H54 (cell line): ENCODE measurements around the gene MTHFR.

ENCODE experiments used
- DNase-seq: peaks from one replicate; pipeline ENCODE4 v3.0.0; 2011; ENCODE audit warnings: low spot score, mixed read lengths; ENCODE audit not compliant: insufficient read length
- FAIRE-seq: peaks from 3 replicates; lab custom pipeline; 2011; peaks lifted over from hg19 to GRCh38; lab: Jason Lieb, UNC
- POLR2A ChIP-seq: IDR thresholded peaks from 2 replicates; pipeline ENCODE4 v1.6.1; 2011; ENCODE audit warnings: low read depth, mild to moderate bottlenecking, low read length

Gene MTHFR

DNA sequence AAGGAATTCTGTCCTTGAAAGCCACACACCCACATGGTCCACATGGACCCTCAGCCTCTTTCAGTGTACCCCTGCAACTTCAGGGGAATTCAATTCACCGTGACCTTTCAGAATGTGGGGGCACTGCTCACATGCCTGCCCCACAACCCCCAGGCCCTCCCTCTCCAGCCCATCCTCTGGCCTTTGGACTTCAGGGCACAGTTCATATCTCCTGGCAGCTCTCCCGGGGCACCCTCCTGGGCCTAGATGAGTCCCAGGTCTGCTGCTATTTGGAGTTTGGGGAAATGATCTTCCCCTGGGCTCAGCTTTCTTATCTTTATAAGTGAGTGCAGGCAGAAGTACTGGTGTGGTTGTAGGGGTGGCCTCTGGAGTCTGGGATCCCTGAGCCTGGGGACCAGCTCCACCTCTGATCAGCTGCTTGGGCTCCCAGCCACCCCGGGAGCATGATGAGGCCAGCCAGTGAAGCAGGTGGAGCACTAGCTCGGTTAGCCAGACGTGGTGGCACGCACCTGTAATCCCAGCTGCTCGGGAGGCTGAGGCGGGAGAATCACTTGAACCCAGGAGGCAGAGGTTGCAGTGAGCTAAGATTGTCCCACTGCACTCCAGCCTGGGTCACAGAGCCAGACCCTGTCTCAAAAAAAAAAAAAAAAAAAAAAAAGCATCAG is 28.0 kb downstream of the MTHFR start:
- TF ChIP-seq POLR2A = no peak
- no peak for FAIRE-seq
- no peak for DNase-seq

DNA sequence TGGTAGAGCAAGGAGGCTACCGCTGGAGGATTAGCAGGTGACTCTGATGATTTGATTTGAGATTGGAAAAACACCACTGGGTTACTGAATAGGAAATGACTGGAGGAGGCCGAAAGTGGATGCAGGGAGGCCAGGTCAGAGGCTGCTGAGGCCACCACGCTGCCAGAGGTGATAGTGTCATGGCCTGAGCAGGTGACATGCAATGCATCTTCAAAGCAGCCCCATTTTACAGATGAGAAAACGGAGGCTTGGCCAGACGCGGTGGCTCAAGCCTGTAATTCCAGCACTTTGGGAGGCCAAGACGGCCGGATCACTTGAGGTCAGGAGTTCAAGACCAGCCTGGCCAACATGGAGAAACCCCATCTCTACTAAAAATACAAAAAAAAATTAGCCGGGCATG is 31.0 kb downstream of the MTHFR start:
- DNase-seq = no peak
- TF ChIP-seq POLR2A = no peak
- no peak for FAIRE-seq

DNA sequence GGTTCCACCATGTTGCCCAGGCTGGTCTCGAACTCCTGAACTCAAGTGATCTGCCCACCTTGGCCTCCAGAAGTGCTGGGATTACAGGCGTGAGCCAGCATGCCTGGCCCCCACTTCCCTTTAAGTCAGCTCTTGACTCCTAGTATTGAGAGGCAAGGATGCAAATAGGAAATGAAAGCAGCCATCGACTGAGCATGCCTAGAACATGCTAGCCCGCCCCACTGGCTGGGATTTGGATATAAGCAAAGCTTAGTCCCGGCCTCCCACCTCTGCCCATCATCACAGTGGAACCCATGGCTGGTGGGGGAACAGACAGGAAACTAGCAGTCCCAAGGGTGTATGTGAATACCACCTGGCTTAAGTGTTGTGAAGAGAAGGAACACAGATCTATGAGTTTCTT is 33.3 kb downstream of the MTHFR start:
- no peak for FAIRE-seq
- DNase-seq = no peak
- no peak for TF ChIP-seq POLR2A

DNA sequence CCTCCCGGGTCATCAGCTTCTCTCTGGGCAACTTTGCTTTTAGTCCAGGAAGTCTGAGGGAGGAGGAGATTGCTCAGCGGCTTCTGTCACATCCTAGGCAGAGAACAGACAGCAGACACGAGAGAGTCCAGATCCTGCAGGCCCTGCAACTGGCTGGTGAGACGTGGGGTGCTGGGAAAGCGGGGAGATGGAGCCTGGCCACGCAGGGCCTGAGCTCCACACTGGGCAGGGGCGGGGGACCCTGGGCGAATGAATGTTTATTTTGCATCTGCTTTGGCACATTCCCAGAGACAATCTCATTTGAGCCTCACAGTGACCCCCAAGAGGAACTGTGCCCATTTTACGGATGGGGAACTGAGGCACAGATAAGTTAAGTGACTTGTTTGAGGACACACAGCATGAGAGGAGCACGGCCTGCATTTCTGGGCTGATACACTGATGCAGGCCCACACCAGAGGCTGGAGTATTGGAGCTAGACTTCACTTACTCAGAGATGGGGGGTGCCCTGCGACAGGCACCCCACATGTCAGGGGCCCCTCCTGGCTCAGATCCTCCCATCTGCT is 34.2 kb downstream of the MTHFR start:
- no peak for FAIRE-seq
- no peak for TF ChIP-seq POLR2A
- no peak for DNase-seq

DNA sequence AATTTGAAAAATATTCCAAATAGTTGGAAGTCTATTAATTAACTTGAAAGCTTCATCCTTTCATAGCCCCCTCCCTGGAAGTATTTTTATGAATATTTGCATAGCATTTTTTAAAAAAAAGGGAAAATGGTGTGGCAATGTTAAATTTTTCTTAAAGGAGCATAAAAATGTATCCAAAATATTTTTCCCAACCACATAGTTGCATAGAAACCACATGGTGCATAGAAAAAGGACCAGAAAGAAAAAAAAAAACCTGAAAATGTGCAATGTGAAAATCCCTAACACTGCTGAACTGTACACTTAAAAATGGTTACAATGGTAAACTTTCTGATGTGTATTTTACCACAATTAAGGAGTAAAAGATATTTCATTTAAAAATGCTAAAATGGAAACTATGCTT is 35.8 kb downstream of the MTHFR start:
- DNase-seq (no peak), FAIRE-seq (no peak)
- no peak for TF ChIP-seq POLR2A

DNA sequence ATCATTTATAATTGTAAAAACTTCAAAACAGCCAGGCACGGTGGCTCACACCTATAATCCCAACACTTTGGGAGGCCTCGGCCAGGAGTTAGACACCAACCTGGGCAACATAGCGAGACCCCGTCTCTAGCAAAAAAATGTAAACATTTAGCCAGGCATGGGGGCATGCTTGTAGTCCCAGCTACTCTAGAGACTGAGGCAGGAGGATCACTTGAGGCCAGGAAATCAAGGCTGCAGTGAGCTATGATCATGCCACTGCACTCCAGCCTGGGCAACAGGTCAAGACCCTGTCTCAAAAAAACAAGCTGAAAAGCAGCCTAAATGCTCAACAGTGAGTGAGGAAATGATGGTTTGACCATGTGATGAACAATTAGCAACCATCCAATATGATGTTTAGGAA is 36.5 kb downstream of the MTHFR start:
- FAIRE-seq (no peak), DNase-seq (no peak)
- no peak for TF ChIP-seq POLR2A

DNA sequence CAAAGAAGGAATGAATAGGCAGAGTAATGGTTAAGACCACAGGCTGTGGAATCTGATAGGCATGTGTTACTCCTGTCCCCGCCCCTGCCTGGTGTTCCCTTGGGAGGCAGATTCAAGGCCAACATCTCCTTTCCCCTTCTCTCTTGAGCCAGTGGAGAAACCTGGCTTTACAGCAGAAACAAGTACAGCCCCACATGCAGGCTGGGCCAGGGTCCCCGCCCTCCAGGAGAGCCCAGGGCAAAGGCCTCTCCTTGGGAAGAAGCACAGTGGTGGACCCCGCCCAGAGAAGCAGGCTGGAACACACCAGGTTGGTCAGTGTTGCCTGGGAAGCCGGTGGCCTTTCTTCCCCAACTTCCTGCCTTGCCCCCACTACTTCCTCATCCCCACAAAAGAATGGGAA is 36.9 kb downstream of the MTHFR start:
- DNase-seq = no peak
- no peak for TF ChIP-seq POLR2A
- FAIRE-seq = no peak

DNA sequence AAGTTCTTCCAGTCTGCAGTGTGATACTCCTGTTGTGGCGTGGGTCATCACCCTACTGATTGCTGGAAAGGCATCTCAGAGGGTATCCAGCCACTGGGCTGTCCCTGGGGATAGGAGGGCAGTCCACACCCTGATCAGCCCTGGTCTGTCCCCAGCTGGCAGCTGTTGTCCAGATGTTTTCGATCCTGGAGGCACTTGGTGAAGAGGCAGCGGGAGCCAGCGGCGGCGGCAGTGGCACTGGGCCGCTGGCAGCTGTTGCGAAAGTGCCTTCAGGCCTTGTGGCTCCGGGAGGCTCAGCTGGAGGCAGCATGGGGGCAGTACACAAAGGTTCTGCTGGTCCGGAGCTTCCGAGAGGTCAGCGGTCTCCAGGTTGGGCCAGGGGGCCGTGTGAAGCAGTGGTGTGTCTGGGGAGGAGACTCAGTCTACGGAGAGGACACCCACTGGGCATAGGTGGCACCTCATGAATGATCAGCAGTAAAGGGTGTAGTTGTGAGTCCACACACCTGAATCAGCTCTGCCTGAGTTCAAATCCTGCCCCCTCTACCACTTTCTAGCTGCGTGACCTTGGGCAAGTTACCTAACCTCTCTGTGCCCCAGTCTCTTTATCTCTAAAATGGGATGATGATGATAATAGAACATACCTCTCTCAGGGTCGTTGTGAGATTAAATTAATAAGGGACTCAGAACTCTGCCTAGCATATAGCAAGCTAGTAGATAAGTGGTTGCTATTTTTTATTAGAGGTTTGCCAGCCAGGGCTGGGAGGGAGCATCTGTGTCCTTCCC is 37.7 kb downstream of the MTHFR start:
- no peak for FAIRE-seq
- no peak for TF ChIP-seq POLR2A
- DNase-seq = no peak

DNA sequence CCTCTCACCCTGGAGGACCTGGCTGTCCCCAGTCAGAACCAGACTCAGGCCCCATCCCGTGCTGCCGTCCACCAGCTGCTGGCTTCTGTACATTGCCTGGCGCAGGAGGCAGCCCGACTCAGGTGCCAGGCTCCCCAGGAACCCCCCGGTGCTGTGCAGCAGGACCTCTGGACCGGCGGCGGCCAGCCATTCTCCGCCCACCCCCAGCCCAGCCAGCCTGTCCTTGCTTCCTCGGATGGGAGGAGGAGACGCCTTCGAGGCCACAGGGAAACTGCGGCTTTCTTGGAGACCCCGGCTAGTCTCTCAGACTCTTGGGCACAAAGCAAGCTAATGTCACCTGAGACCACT is 39.4 kb downstream of the MTHFR start:
- no peak for FAIRE-seq
- no peak for TF ChIP-seq POLR2A
- DNase-seq = no peak

DNA sequence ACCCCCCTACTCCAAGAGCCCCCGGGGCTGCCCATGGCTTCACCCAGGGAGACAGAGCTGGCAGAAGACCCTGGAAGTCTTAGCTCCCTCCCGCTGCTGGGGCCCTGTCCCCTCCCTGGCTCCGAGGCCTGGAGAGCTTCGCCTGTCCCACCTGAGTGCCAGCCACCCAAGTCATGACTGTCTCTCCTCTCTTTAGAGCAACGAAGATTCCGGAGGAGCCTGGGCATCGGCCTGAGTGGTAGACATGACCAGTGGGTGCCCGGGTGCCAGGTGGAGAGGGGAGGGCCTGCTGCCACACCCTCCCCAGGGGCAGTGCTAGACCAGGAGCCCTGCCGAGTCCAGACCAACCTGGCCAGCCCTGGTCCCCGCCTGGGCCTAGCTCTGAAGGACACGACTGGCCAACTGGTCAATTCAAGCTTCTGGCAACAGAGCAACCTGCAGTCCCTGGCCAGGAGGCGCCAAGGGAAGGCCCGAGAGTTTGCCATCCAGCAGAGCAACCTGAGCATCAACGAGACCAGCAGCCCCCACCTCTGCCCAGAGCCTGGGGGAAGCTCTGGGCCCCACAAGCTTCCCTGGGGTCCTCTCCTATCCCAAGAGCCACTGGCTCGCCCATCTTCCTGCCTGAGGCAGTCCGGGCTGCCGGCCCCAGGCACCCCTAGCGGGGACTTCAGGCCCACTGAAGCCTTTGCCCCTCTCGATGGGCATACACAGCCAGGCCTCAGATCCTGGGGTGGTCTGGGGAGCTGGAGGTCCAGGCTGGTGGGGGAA is 39.9 kb downstream of the MTHFR start:
- no peak for TF ChIP-seq POLR2A
- DNase-seq (no peak), FAIRE-seq (no peak)

DNA sequence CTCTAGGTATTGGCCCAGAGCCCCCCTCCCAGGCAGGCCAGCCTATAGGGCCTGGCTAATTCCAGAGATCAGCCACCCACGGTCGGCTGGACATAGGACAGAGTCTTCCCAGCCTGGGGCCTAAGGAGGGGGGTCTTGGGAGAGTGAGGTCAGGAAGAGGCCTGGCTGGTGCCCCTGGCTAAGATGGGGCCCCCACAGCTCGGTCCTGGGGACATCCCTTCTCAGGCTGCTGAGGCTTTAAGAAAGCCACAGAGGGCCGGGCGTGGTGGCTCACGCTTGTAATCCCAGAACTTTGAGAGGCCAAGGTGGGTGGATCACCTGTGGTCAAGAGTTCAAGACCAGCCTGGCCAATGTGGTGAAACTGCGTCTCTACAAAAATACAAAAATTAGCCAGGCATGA is 41.2 kb downstream of the MTHFR start:
- no peak for TF ChIP-seq POLR2A
- no peak for FAIRE-seq
- no peak for DNase-seq

DNA sequence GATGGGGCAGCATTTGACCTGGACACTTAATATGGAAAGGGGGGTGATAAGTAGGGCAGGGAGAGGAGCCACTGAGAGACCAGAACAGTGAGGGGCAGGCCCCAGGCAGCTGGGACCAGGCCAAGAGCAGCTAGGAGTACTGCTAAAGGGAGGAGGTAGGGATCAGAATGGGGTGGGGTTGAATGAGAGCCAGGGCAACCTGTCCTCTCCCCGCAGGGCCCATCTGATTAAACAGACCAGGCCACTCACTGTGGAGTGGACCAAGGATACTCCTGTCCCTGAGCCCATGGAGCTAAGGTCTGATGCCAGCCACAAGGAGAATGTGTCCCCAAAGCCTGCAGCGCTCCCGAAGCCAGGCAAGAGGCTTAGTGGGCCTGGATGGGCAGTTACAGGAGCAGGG is 41.6 kb downstream of the MTHFR start:
- TF ChIP-seq POLR2A = no peak
- DNase-seq (no peak), FAIRE-seq (no peak)

DNA sequence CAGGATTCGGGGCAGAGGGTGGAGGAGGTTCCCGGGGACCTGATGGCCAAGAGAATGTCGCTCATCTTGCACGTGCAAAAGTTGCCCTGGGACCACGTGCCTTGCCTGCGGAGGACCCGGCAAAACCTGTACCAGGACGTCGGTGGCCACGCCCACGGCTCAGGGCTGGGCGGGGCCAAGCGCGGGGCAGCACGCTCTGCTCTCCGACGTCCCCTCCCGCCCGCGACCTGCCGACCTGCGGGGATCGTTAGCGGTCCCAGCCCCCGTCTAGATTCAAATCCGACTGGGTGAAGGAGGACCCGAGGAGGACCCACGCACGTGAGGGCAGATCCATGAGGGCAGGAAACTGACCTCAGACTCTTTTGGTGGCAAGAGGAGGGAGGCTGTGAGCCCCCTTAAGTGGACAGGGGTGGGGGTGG is 43.8 kb downstream of the MTHFR start, which contains the start of gene C1orf167:
Gene C1orf167 (plus strand): TSS at position 206 of the 419 bp plus-strand sequence. CDS start 2,208 bp downstream, outside the sequence.
- DNase-seq (no peak), FAIRE-seq (no peak)
- no peak for TF ChIP-seq POLR2A

DNA sequence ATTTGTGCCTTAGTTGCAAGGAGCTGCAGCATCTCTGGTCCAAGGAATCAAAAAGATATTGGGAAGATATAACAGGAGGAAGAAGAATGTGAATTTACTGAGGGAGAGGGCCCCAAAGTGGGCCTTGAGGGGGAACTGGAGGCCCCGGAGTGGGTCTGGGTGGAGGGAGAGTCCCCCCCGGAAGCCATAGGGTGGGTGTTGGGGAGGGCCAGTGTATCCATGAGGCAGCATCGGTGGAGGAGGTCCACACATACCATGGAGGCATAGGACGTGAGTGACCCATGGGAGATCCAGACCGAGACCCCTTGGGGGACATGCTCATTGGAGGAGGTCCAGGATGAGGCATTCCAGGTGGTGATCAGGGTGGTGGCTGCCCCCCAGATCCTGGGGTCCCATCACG is 44.5 kb downstream of the MTHFR start:
- no peak for TF ChIP-seq POLR2A
- FAIRE-seq (no peak), DNase-seq (no peak)

DNA sequence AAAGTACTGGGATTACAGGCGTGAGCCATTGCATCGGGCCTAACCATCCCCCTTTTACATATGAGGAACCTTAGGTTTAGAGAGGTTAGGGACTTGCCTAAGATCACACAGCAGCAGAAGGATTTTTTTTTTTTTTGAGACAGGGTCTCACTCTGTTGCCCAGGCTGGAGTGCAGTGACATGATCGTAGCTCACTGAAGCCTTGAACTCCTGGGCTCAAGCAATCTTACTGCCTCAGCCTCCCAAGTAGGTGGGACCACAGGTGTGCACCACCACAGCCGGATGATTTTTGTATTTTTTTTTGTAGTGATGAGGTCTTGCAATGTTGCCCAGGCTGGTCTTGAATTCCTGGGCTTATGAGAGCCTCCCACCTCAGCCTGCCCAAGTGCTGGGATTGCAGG is 46.0 kb downstream of the MTHFR start:
- no peak for DNase-seq
- FAIRE-seq = no peak
- no peak for TF ChIP-seq POLR2A
